Gastrocnemius medialis (tissue), 4 donors: ENCODE results near the gene GPSM3. TPM values are rescaled to one million over a fixed set of nuclear protein-coding genes. Genes with fewer than 3 reads are reported as not detected.

Experiments used
- ATAC-seq, 2 donors: fragments of 150-250 bp; one replicate each; pipeline ENCODE4 v1.9.1; 2016
- DNase-seq, 2 donors: peaks; one replicate each; pipeline ENCODE4 v3.0.0-alpha.2; 2019
- H3K27ac ChIP-seq, 4 donors: fragments of 200-600 bp; sonication (generic); 1 replicate in 1 of 4; 2 replicates in 3 of 4; pipeline ENCODE4 v1.5.1; 2016 to 2018; ENCODE audit warnings: mild to moderate bottlenecking in 2 of 4, moderate library complexity in 1 of 4
- H3K27me3 ChIP-seq, 3 donors: fragments of 200-600 bp; sonication (generic) in 2 of 3; 1 replicate in 1 of 3; 2 replicates in 2 of 3; pipeline versions ENCODE4 v1.5.1 to v1.6.0; 2016 to 2019; ENCODE audit warnings: mild to moderate bottlenecking in 1 of 3, moderate library complexity in 1 of 3
- H3K36me3 ChIP-seq, 2 donors: fragments of 200-600 bp; sonication (generic) in 1 of 2; one replicate each; pipeline ENCODE4 v1.5.1; 2017 to 2018
- H3K4me1 ChIP-seq, 2 donors: fragments of 200-600 bp; sonication (generic) in 1 of 2; one replicate each; pipeline ENCODE4 v1.5.1; 2016 to 2017; ENCODE audit warnings: mild to moderate bottlenecking in 2 of 2
- H3K4me3 ChIP-seq, 4 donors: fragments of 200-600 bp; sonication (generic) in 3 of 4; 1 replicate in 1 of 4; 2 replicates in 3 of 4; pipeline ENCODE4 v1.5.1; 2016 to 2019; ENCODE audit warnings: mild to moderate bottlenecking in 2 of 4
- H3K9me3 ChIP-seq, 3 donors: fragments of 200-600 bp; sonication (generic) in 2 of 3; 1 replicate in 1 of 3; 2 replicates in 2 of 3; pipeline ENCODE4 v1.5.1; 2016 to 2019
- CTCF ChIP-seq, 5 experiments: fragments of 450-650 bp in 3 of 5; fragments of 200-600 bp in 2 of 5; sonication (generic) in 2 of 5; IDR thresholded peaks in 4 of 5; conservative IDR thresholded peaks in 1 of 5; 1 replicate in 4 of 5; 2 replicates in 1 of 5; pipeline ENCODE4 v1.5.1; 2016 to 2019; ENCODE audit warnings: antibody characterized with exemption in 5 of 5, mild to moderate bottlenecking in 3 of 5, moderate library complexity in 3 of 5
- POLR2A ChIP-seq, 2 donors: fragments of 450-650 bp; IDR thresholded peaks; one replicate each; pipeline ENCODE4 v1.6.1; 2017; ENCODE audit warnings: antibody characterized with exemption in 2 of 2, mild to moderate bottlenecking in 2 of 2, moderate library complexity in 2 of 2
- in situ Hi-C, 4 donors: fragments of 200-750 bp; cut with MboI; loops; one replicate each; pipeline versions ENCODE4 v1.15.0 to v1.8.0; 2017; ENCODE audit warnings: low sequenced_read_pairs in 4 of 4
- intact Hi-C: fragments of 100-400 bp; cut with DNase I; formaldehyde crosslinking; loops from one replicate; pipeline ENCODE4 v1.15.1; 2023; ENCODE audit warnings: low total_unique reads
- total RNA-seq, 4 donors: library from RNA; depleted of rRNA; stranded (reverse); fragments of >200 nt; gene quantifications; one replicate each; pipeline versions ENCODE4 v1.1.0 to v1.2.3, GENCODE V29; 2016

The GPSM3 gene
- total RNA-seq, 4 donors from 2014 or later: 2.2 to 2.9 (median 2.3) TPM; not detected in 1

GRCh38 chr6:32191696-32192607 is 491 bp downstream of the GPSM3 start:
- Histone ChIP-seq H3K27me3 (no peaks in the 10 kb centered on the region), H3K36me3 (peaks cover 0 to 3% of the 10 kb centered on the region in 2 donors), H3K4me3 (peak overlapping the region in 3 of 4 donors; percentile 7 to 29 (median 28)), H3K4me1 (peaks cover 35 to 41% of the 10 kb centered on the region in 2 donors), H3K27ac (peak overlapping the region; percentile 96 to 99 (median 98)), H3K9me3 (no peaks in the 10 kb centered on the region)
- in situ Hi-C loops (loop anchor here in 3 of 4 donors (5.0 to 25.0 kb wide), 8 partner anchors 65 to 1580 kb away; partner anchors contain the start of genes BRD2 (in 3 of the 3), HLA-DMA (in 3 of the 3), APOM (in 2 of the 3) and ATF6B (in 2 of the 3)), intact Hi-C loops (loop anchor here (10.0 kb wide), 1 partner anchor 1477 kb away; the partner anchor contains the start of gene MDC1)
- TF ChIP-seq POLR2A (IDR thresholded peaks at IDR 0.05) (no peak), CTCF (IDR thresholded peaks at IDR 0.05 in 4 of 5, conservative IDR thresholded peaks at IDR 0.05 in 1 of 5) (no peak)
- no peak for ATAC-seq
- no peak for DNase-seq

- H3K9me3 ChIP-seq: no peaks in the 10 kb centered on the region
- H3K27me3 ChIP-seq: no peaks in the 10 kb centered on the region
- H3K36me3 ChIP-seq: peaks cover 0 to 5% of the 10 kb centered on the region in 2 donors
- in situ Hi-C loops: loop anchor here in 3 of 4 donors (5.0 to 25.0 kb wide), 8 partner anchors 64 to 1579 kb away; partner anchors contain the start of genes BRD2 (in 3 of the 3), HLA-DMA (in 3 of the 3), APOM (in 2 of the 3) and ATF6B (in 2 of the 3)
- ATAC-seq (no peak), DNase-seq (no peak)
- H3K4me1 ChIP-seq: peaks cover 34 to 45% of the 10 kb centered on the region in 2 donors
- H3K4me3 ChIP-seq: peak overlapping the region; percentile 71 to 87 (median 78)
- TF ChIP-seq CTCF (IDR thresholded peaks at IDR 0.05 in 4 of 5, conservative IDR thresholded peaks at IDR 0.05 in 1 of 5) (no peak), POLR2A (IDR thresholded peaks at IDR 0.05) (no peak)
- intact Hi-C loops: loop anchor here (10.0 kb wide), 1 partner anchor 1476 kb away; the partner anchor contains the start of gene MDC1
- peak overlapping the region; percentile 96 to 99 (median 98) for H3K27ac ChIP-seq
These were observed 1.3 kb downstream of the GPSM3 start for GRCh38 chr6:32190911-32191677.

- no peaks in the 10 kb centered on the region for H3K27me3 ChIP-seq
- peak; percentile 94 for DNase-seq
- H3K36me3 ChIP-seq: peaks cover 0 to 5% of the 10 kb centered on the region in 2 donors
- no peaks in the 10 kb centered on the region for H3K9me3 ChIP-seq
- TF ChIP-seq CTCF (IDR thresholded peaks at IDR 0.05 in 4 of 5, conservative IDR thresholded peaks at IDR 0.05 in 1 of 5) (no peak), POLR2A (IDR thresholded peaks at IDR 0.05) (peak; percentile 72 to 90)
- intact Hi-C loops (loop anchor here (10.0 kb wide), 1 partner anchor 1475 kb away; the partner anchor contains the start of gene MDC1), in situ Hi-C loops (loop anchor here in 3 of 4 donors (5.0 to 25.0 kb wide), 8 partner anchors 63 to 1578 kb away; partner anchors contain the start of genes BRD2 (in 3 of the 3), HLA-DMA (in 3 of the 3), APOM (in 2 of the 3) and ATF6B (in 2 of the 3))
- ATAC-seq: peak; percentile 83 to 89
- peak within 1 kb of the TSS; percentile 96 to 99 (median 98) for H3K27ac ChIP-seq
- H3K4me3 ChIP-seq: peak within 1 kb of the TSS; percentile 71 to 87 (median 78)
- H3K4me1 ChIP-seq: peaks cover 37 to 53% of the 10 kb centered on the region in 2 donors
These were observed 2.2 kb downstream of the GPSM3 start, which contains the start of gene PBX2 for GRCh38 chr6:32190054-32190851. Gene PBX2, minus strand, starts transcription at chr6:32190202. Its CDS starts 287 bp downstream, at chr6:32189915.
